ENCODE data around the gene NINJ1.

- peak; percentile 32 to 60 for TF ChIP-seq CTCF (conservative IDR thresholded peaks at IDR 0.05 in 1 of 2, IDR thresholded peaks at IDR 0.05 in 1 of 2; ENCODE audit: low read depth in 1 of 2, low read length in 2 of 2)
- TF ChIP-seq EZH2 (IDR thresholded peaks at IDR 0.05; ENCODE audit: low read length, missing control alignments) = no peak
Observed at GRCh38 chr9:93119953-93120845, 13.9 kb downstream of the NINJ1 start.
